ENCODE data around the gene THOC1. TPM values are rescaled to one million over a fixed set of nuclear protein-coding genes. Genes with fewer than 3 reads are reported as not detected.

Gene THOC1
- total and polyA plus RNA-seq, 2 of the 8 experiments (the other 6 are each of a cell fraction or from before 2014, with no cell fraction given), result 19.1 to 66.4 TPM

- TF ChIP-seq HDAC2 (IDR thresholded peaks at IDR 0.05; ENCODE audit: borderline replicate concordance in 1 of 2, low read depth in 2 of 2, low read length in 2 of 2) (no peak), RXRA (IDR thresholded peaks at IDR 0.05; ENCODE audit: insufficient read depth, low read depth, low read length) (no peak), CTCF (IDR thresholded peaks at IDR 0.05; ENCODE audit: control extremely low read depth in 1 of 3, insufficient read depth in 1 of 3, low read depth in 1 of 3, low read length in 3 of 3) (no peak), SP1 (IDR thresholded peaks at IDR 0.05; ENCODE audit: low read depth, low read length) (no peak), CHD7 (IDR thresholded peaks at IDR 0.05; ENCODE audit: insufficient replicate concordance, low read length) (no peak), ZNF274 (IDR thresholded peaks at IDR 0.05; ENCODE audit: borderline replicate concordance, extremely low read depth, low read length) (no peak), CBX8 (IDR thresholded peaks at IDR 0.05; ENCODE audit: borderline replicate concordance, low read depth, low read length) (no peak), YY1 (IDR thresholded peaks at IDR 0.05; ENCODE audit: low read depth, low read length) (no peak)
Observed at GRCh38 chr18:199214-199613, 68.6 kb downstream of the THOC1 start (continued).

Measured in H1 (cell line).